ENCODE data around the gene NECTIN1. TPM values are rescaled to one million over a fixed set of nuclear protein-coding genes. Genes with fewer than 3 reads are reported as not detected.
"Not testable (repeated sequence)": the region's sequence is repeated elsewhere in the genome, so short reads cannot be mapped to it uniquely, and the experiment has no call there.

The NECTIN1 gene
- total RNA-seq, 1 donor from 2014 or later = 299 TPM

- peak; percentile 71 for ATAC-seq
Measured at GRCh38 chr11:119615882-119616196, 113.2 kb downstream of the NECTIN1 start.

GRCh38 chr11:119615003-119615881 lies 113.8 kb downstream of the NECTIN1 start:
- peak; percentile 78 for ATAC-seq

- ATAC-seq = no peak
Measured at GRCh38 chr11:119614222-119615002, 114.6 kb downstream of the NECTIN1 start.

- ATAC-seq = peak; percentile 29
Measured at GRCh38 chr11:119612814-119613213, 116.2 kb downstream of the NECTIN1 start.

GRCh38 chr11:119610836-119611426 lies 118.1 kb downstream of the NECTIN1 start:
- no peak for ATAC-seq

GRCh38 chr11:119608781-119609180 lies 120.2 kb downstream of the NECTIN1 start:
- ATAC-seq = no peak

GRCh38 chr11:119608201-119608600 lies 120.8 kb downstream of the NECTIN1 start:
- no peak for ATAC-seq

GRCh38 chr11:119607726-119608125 lies 121.3 kb downstream of the NECTIN1 start:
- peak; percentile 24 for ATAC-seq

GRCh38 chr11:119605137-119605665 lies 123.8 kb downstream of the NECTIN1 start:
- ATAC-seq = peak; percentile 11

GRCh38 chr11:119602745-119603373 lies 126.1 kb downstream of the NECTIN1 start:
- ATAC-seq = no peak

GRCh38 chr11:119599864-119600541 lies 129.0 kb downstream of the NECTIN1 start:
- peak; percentile 88 for ATAC-seq

- ATAC-seq = not testable (repeated sequence)
Measured at GRCh38 chr11:119595941-119596340, 133.1 kb downstream of the NECTIN1 start.

GRCh38 chr11:119594639-119595249 lies 134.3 kb downstream of the NECTIN1 start:
- ATAC-seq = no peak

GRCh38 chr11:119593346-119593745 lies 135.7 kb downstream of the NECTIN1 start:
- peak; percentile 77 for ATAC-seq

GRCh38 chr11:119592642-119593041 lies 136.4 kb downstream of the NECTIN1 start:
- ATAC-seq = no peak

- ATAC-seq = peak; percentile 27
Measured at GRCh38 chr11:119591836-119592310, 137.1 kb downstream of the NECTIN1 start.

- peak; percentile 91 for ATAC-seq
Measured at GRCh38 chr11:119590651-119591351, 138.2 kb downstream of the NECTIN1 start.

- no peak for ATAC-seq
Measured at GRCh38 chr11:119589001-119589400, 140.0 kb downstream of the NECTIN1 start.

All from esophagus mucosa (tissue), 1 donor.